ENCODE data around the gene FAM9C. TPM values are rescaled to one million over a fixed set of nuclear protein-coding genes. Genes with fewer than 3 reads are reported as not detected.

The FAM9C gene
- total RNA-seq, 1 donor from 2014 or later = not detected

DNA sequence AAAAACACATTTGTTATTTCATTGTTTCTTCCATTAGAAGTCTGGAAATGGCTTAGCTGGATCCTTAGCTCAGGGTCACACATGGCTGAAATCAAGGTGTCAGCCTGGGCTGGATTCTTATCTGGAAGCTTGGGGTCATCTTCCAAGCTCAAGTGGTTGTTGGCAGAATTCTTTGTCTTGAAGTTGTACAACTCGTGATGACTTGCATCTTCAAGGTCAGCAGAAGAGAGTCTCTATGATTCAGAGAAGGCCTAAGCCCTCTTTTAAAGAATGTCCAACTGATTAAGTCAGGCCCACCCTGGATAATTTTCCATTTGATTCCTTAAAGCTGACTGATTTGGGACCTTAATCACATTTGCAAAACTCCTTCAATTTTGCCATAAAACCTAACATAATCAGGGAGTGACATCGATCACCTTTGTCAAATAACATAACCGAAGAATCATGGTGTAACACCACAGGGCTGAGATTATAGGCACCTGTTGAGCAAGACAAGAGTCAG lies 47.4 kb downstream of the FAM9C start:
- Histone ChIP-seq H3K9me3 (no peaks in the 10 kb centered on the region), H3K36me3 (no peaks in the 10 kb centered on the region), H3K27ac (no peak overlapping the region), H3K27me3 (no peaks in the 10 kb centered on the region), H3K4me1 (peaks cover 0 to 11% of the 10 kb centered on the region in 2 donors), H3K4me3 (no peak overlapping the region)
- TF ChIP-seq, protein P1, sequence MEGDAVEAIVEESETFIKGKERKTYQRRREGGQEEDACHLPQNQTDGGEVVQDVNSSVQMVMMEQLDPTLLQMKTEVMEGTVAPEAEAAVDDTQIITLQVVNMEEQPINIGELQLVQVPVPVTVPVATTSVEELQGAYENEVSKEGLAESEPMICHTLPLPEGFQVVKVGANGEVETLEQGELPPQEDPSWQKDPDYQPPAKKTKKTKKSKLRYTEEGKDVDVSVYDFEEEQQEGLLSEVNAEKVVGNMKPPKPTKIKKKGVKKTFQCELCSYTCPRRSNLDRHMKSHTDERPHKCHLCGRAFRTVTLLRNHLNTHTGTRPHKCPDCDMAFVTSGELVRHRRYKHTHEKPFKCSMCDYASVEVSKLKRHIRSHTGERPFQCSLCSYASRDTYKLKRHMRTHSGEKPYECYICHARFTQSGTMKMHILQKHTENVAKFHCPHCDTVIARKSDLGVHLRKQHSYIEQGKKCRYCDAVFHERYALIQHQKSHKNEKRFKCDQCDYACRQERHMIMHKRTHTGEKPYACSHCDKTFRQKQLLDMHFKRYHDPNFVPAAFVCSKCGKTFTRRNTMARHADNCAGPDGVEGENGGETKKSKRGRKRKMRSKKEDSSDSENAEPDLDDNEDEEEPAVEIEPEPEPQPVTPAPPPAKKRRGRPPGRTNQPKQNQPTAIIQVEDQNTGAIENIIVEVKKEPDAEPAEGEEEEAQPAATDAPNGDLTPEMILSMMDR (IDR thresholded peaks at IDR 0.05) = no peak
- no peak for DNase-seq (ENCODE audit: low spot score in 2 of 2)
- intact Hi-C loops (cut with DNase I) = no loop called here

DNA sequence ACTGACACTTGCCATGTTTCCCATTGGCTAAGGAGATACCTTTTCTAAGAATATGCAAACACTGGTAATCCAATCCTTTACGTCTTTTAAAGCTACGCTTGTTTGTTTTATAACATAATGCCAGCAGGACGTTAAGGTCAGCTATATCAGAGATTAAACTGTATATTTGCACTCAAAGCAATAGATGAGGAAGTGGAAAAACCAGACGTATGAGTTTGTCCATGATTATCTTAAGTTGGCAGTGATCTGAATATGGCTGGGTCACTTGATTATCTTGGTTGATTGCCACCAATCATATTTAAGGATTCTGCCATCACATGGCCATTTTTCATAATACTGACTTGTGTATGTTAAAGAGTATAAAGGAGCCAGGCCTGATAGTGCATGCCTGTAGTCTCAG lies 50.1 kb downstream of the FAM9C start:
- Histone ChIP-seq H3K4me1 (peaks cover 0 to 8% of the 10 kb centered on the region in 2 donors), H3K27ac (peak overlapping the region in 1 of 2 donors; percentile 59)
- TF ChIP-seq, protein P1 (IDR thresholded peaks at IDR 0.05) = no peak

DNA sequence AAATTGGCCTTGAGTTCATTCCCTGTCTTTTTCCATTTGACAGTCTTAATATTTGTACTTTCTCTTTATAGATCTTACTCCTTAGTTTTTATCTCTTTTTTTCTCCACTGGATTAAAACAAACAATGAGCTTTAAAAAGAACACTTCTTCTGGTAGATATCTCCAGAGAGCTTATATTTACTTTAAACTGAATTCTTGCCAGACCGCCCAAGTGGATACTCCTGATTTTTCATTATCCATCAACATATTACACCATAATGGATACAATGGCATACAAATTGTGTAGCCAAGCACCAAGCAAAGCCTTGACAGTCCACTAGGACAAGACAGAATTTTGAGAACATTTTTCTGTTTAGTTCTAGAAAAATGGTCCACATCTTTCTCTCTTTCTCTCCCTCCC lies 50.6 kb downstream of the FAM9C start:
- intact Hi-C loops (cut with DNase I) = no loop called here
- Histone ChIP-seq H3K9me3 (no peaks in the 10 kb centered on the region), H3K27ac (peak overlapping the region in 1 of 2 donors; percentile 59), H3K36me3 (no peaks in the 10 kb centered on the region), H3K27me3 (no peaks in the 10 kb centered on the region), H3K4me3 (no peak overlapping the region), H3K4me1 (peaks cover 0 to 5% of the 10 kb centered on the region in 2 donors)
- no peak for DNase-seq (ENCODE audit: low spot score in 2 of 2)
- TF ChIP-seq, protein P1 (IDR thresholded peaks at IDR 0.05) = no peak

More for the DNA sequence above, 50.1 kb downstream of the FAM9C start:
- no peaks in the 10 kb centered on the region for H3K36me3 ChIP-seq
- no peak for DNase-seq (ENCODE audit: low spot score in 2 of 2)
- no peak overlapping the region for H3K4me3 ChIP-seq
- no peaks in the 10 kb centered on the region for H3K27me3 ChIP-seq
- intact Hi-C loops (cut with DNase I) = no loop called here
- no peaks in the 10 kb centered on the region for H3K9me3 ChIP-seq

DNA sequence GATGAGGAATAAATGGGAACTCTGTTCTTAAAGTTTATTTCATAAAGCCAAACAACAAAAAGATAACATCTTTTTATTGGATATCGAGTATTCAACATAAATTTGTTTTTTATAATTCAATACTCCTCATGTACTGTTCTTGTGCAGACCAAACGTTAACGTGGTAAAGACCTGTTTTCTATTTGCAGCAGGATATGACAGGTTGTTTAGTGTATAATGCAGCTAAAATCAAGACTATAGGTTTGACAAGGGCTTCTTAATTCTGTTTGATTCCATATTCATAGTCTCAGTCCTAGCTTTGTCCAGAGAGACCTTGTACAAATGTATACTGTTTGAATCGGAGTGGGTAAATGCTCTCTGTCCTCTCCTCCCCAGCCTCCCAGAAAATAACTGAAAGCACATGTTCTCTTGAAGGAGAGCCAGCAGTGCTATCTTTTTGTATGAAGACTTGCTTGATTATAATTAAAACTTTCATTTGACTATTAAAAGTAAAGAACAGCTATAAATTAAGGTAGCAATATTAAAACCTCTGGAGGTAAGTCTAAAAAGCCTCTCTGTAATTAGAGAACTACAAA lies 51.8 kb downstream of the FAM9C start:
- no peaks in the 10 kb centered on the region for H3K4me1 ChIP-seq
- H3K9me3 ChIP-seq = no peaks in the 10 kb centered on the region
- TF ChIP-seq, protein P1 (IDR thresholded peaks at IDR 0.05) = no peak
- no peaks in the 10 kb centered on the region for H3K36me3 ChIP-seq
- no peak overlapping the region for H3K4me3 ChIP-seq
- H3K27ac ChIP-seq = peak overlapping the region; percentile 49 to 59
- DNase-seq (ENCODE audit: low spot score in 2 of 2) = no peak
- H3K27me3 ChIP-seq = no peaks in the 10 kb centered on the region
- intact Hi-C loops (cut with DNase I) = no loop called here

DNA sequence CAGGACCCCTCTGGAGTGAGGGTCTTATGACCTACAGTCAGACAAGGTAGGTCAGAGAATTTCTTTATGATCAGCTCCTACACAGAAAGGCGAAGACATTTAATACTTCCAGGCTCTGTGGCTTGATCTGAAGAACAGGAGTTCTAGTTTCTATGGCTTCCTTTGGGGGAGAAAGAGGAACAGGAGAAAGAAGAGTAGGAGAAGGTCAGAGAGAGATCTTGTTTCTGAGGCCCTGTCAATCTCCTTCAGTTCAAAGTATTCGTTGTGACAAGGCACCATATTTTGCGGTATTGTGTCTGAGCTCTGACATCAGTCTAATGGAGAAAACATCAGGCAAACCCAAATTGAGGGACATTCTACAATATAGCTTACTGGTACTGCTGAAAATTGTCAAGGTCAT lies 52.8 kb downstream of the FAM9C start:
- intact Hi-C loops (cut with DNase I) = no loop called here
- Histone ChIP-seq H3K36me3 (no peaks in the 10 kb centered on the region), H3K27me3 (no peaks in the 10 kb centered on the region), H3K27ac (peak overlapping the region in 1 of 2 donors; percentile 49), H3K4me1 (no peaks in the 10 kb centered on the region), H3K4me3 (no peak overlapping the region), H3K9me3 (no peaks in the 10 kb centered on the region)
- no peak for DNase-seq (ENCODE audit: low spot score in 2 of 2)
- TF ChIP-seq, protein P1 (IDR thresholded peaks at IDR 0.05) = no peak

Data from ascending aorta (tissue), 2 donors.